ENCODE measurements around the gene NAALADL2. TPM values are rescaled to one million over a fixed set of nuclear protein-coding genes. Genes with fewer than 3 reads are reported as not detected.

NAALADL2 gene
- polyA plus RNA-seq, 1 experiment = 6.3 TPM

- POLR2A ChIA-PET = no interaction called here
- no peak for DNase-seq (ENCODE audit: low read depth, low spot score)
Observed at GRCh38 chr3:174862666-174863065, 3.5 kb downstream of the NAALADL2 start.

GRCh38 chr3:174863488-174863887, 4.4 kb downstream of the NAALADL2 start:
- TF ChIP-seq, protein P1, sequence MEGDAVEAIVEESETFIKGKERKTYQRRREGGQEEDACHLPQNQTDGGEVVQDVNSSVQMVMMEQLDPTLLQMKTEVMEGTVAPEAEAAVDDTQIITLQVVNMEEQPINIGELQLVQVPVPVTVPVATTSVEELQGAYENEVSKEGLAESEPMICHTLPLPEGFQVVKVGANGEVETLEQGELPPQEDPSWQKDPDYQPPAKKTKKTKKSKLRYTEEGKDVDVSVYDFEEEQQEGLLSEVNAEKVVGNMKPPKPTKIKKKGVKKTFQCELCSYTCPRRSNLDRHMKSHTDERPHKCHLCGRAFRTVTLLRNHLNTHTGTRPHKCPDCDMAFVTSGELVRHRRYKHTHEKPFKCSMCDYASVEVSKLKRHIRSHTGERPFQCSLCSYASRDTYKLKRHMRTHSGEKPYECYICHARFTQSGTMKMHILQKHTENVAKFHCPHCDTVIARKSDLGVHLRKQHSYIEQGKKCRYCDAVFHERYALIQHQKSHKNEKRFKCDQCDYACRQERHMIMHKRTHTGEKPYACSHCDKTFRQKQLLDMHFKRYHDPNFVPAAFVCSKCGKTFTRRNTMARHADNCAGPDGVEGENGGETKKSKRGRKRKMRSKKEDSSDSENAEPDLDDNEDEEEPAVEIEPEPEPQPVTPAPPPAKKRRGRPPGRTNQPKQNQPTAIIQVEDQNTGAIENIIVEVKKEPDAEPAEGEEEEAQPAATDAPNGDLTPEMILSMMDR (IDR thresholded peaks at IDR 0.05; ENCODE audit: low read depth, low read length) = no peak
- Histone ChIP-seq H3K27ac (ENCODE audit: low read depth, low read length) (no peak overlapping the region), H3K4me3 (ENCODE audit: low read depth, low read length) (no peak overlapping the region), H3K9me3 (ENCODE audit: control insufficient read depth, insufficient read depth, low read length) (no peaks in the 10 kb centered on the region), H3K27me3 (ENCODE audit: control insufficient read depth, insufficient read depth, low read length) (no peaks in the 10 kb centered on the region)
- DNase-seq (ENCODE audit: low read depth, low spot score) = no peak
- CTCF ChIA-PET = no interaction called here
- POLR2A ChIA-PET = no interaction called here

More at GRCh38 chr3:174862666-174863065, 3.5 kb downstream of the NAALADL2 start:
- H3K9me3 ChIP-seq (ENCODE audit: control insufficient read depth, insufficient read depth, low read length) = no peaks in the 10 kb centered on the region
- H3K27me3 ChIP-seq (ENCODE audit: control insufficient read depth, insufficient read depth, low read length) = no peaks in the 10 kb centered on the region
- no peak overlapping the region for H3K4me3 ChIP-seq (ENCODE audit: low read depth, low read length)
- H3K27ac ChIP-seq (ENCODE audit: low read depth, low read length) = no peak overlapping the region
- CTCF ChIA-PET = no interaction called here
- TF ChIP-seq, protein P1 (IDR thresholded peaks at IDR 0.05; ENCODE audit: low read depth, low read length) = no peak

DNA sequence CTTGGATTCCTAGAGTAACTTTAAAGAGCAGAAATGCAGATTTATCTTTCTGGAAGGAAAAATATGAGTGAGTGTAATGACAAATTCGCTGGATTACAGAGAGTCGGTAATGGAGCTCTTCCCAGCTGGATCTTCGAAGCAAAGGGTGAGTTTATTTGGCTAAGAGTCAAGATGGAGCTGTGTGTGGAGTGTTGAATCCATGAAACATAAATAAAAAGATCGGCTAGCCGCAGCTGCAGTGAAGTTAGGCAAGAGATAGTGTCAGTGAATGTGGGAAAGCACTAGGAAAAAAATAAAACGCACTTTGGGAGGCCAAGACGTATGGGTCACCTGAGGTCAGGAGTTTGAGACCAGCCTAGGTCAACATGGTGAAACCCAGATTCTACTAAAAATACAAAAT, 10.3 kb downstream of the NAALADL2 start:
- ChIA-PET CTCF (interaction anchor here (0.7 to 1.3 kb wide), 2 partner anchors 24 to 1561 kb away, joined by 3 to 5 read pairs; no protein-coding TSS in a partner anchor), POLR2A (interaction anchor here (0.6 to 0.9 kb wide), 3 partner anchors 429 to 788 kb away, joined by 3 to 12 read pairs (median 4); no protein-coding TSS in a partner anchor)
- Histone ChIP-seq H3K27ac (ENCODE audit: low read depth, low read length) (no peak overlapping the region), H3K4me3 (ENCODE audit: low read depth, low read length) (no peak overlapping the region), H3K9me3 (ENCODE audit: control insufficient read depth, insufficient read depth, low read length) (no peaks in the 10 kb centered on the region), H3K27me3 (ENCODE audit: control insufficient read depth, insufficient read depth, low read length) (no peaks in the 10 kb centered on the region)
- peak; percentile 81 for DNase-seq (ENCODE audit: low read depth, low spot score)
- TF ChIP-seq, protein P1 (IDR thresholded peaks at IDR 0.05; ENCODE audit: low read depth, low read length) = no peak

GRCh38 chr3:174873832-174874657, 14.9 kb downstream of the NAALADL2 start:
- no peak for DNase-seq (ENCODE audit: low read depth, low spot score)
- TF ChIP-seq, protein P1 (IDR thresholded peaks at IDR 0.05; ENCODE audit: low read depth, low read length) = no peak
- POLR2A ChIA-PET = no interaction called here
- Histone ChIP-seq H3K4me3 (ENCODE audit: low read depth, low read length) (no peak overlapping the region), H3K27me3 (ENCODE audit: control insufficient read depth, insufficient read depth, low read length) (no peaks in the 10 kb centered on the region), H3K27ac (ENCODE audit: low read depth, low read length) (no peak overlapping the region), H3K9me3 (ENCODE audit: control insufficient read depth, insufficient read depth, low read length) (no peaks in the 10 kb centered on the region)
- CTCF ChIA-PET = no interaction called here

GRCh38 chr3:174882789-174883188, 23.7 kb downstream of the NAALADL2 start:
- H3K9me3 ChIP-seq (ENCODE audit: control insufficient read depth, insufficient read depth, low read length) = no peaks in the 10 kb centered on the region
- H3K4me3 ChIP-seq (ENCODE audit: low read depth, low read length) = no peak overlapping the region
- TF ChIP-seq, protein P1 (IDR thresholded peaks at IDR 0.05; ENCODE audit: low read depth, low read length) = no peak
- DNase-seq (ENCODE audit: low read depth, low spot score) = no peak
- ChIA-PET CTCF (no interaction called here), POLR2A (no interaction called here)
- no peaks in the 10 kb centered on the region for H3K27me3 ChIP-seq (ENCODE audit: control insufficient read depth, insufficient read depth, low read length)
- no peak overlapping the region for H3K27ac ChIP-seq (ENCODE audit: low read depth, low read length)
